HEK293 (cell line): ENCODE results near the gene KRT8.

Experiments
- CTCF ChIA-PET: fragments of 350-600 bp; formaldehyde crosslinking; extraction: SDS; loops from one replicate; lab custom pipeline; 2021; ENCODE audit warnings: antibody characterized with exemption; lab: Yijun Ruan, JAX
- POLR2A ChIA-PET: fragments of 300-600 bp; formaldehyde crosslinking; extraction: SDS; loops from one replicate; lab custom pipeline; 2020; ENCODE audit warnings: antibody characterized with exemption, inconsistent platforms; lab: Yijun Ruan, JAX
- H3K27ac ChIP-seq: fragments of 200-500 bp; sonication (Bioruptor generic); 2 replicates; pipeline ENCODE4 v1.5.1; 2014; ENCODE audit warnings: low read depth, low read length, control low read depth, inconsistent platforms; ENCODE audit errors: extremely low read depth
- H3K36me3 ChIP-seq, 2 experiments: fragments of 200-500 bp in 1 of 2; sonication (Bioruptor generic) in 1 of 2; 1 replicate in 1 of 2; 2 replicates in 1 of 2; pipeline ENCODE4 v1.5.1; 2014 to 2017; ENCODE audit warnings: inconsistent platforms in 2 of 2, low read length in 2 of 2; ENCODE audit not compliant: control insufficient read depth in 2 of 2, insufficient read depth in 1 of 2
- H3K4me1 ChIP-seq: fragments of 200-500 bp; sonication (Bioruptor generic); 2 replicates; pipeline ENCODE4 v1.5.1; 2014; ENCODE audit warnings: mild to moderate bottlenecking, low read length, inconsistent platforms; ENCODE audit not compliant: control insufficient read depth, insufficient read depth
- H3K4me3 ChIP-seq: 2 replicates; pipeline ENCODE4 v1.5.1; 2011; ENCODE audit warnings: low read depth, mild to moderate bottlenecking, control low read depth, low read length, moderate library complexity
- H3K9me3 ChIP-seq: fragments of 200-500 bp; sonication (Bioruptor generic); 2 replicates; pipeline ENCODE4 v1.5.1; 2014; ENCODE audit warnings: low read depth, low read length, inconsistent platforms; ENCODE audit not compliant: control insufficient read depth, insufficient read depth
- CTCF ChIP-seq: fragments of 450-650 bp; formaldehyde crosslinking; IDR thresholded peaks from 2 replicates; pipeline ENCODE4 v1.5.1; 2016; ENCODE audit warnings: missing biosample characterization, missing genetic modification characterization
- GLIS1 ChIP-seq: fragments of 450-650 bp; formaldehyde crosslinking; IDR thresholded peaks from 2 replicates; pipeline ENCODE4 v1.5.1; 2016; ENCODE audit warnings: missing biosample characterization, missing genetic modification characterization
- KLF8 ChIP-seq: fragments of 450-650 bp; formaldehyde crosslinking; IDR thresholded peaks from 2 replicates; pipeline ENCODE4 v1.5.1; 2016; ENCODE audit warnings: missing biosample characterization, missing genetic modification characterization
- OSR2 ChIP-seq: fragments of 450-650 bp; formaldehyde crosslinking; IDR thresholded peaks from 2 replicates; pipeline ENCODE4 v1.5.1; 2016; ENCODE audit warnings: missing biosample characterization, missing genetic modification characterization
- OVOL3 ChIP-seq: fragments of 450-650 bp; formaldehyde crosslinking; IDR thresholded peaks from 2 replicates; pipeline ENCODE4 v1.5.1; 2016; ENCODE audit warnings: missing biosample characterization, missing genetic modification characterization
- PRDM4 ChIP-seq: fragments of 450-650 bp; formaldehyde crosslinking; IDR thresholded peaks from 2 replicates; pipeline ENCODE4 v1.5.1; 2017; ENCODE audit warnings: missing biosample characterization, missing genetic modification characterization
- RBAK ChIP-seq: fragments of 450-650 bp; formaldehyde crosslinking; IDR thresholded peaks from 2 replicates; pipeline ENCODE4 v1.5.1; 2016; ENCODE audit warnings: missing biosample characterization, missing genetic modification characterization
- REST ChIP-seq: fragments of 450-650 bp; formaldehyde crosslinking; IDR thresholded peaks from 2 replicates; pipeline ENCODE4 v1.5.1; 2016; ENCODE audit warnings: missing biosample characterization, missing genetic modification characterization
- SP7 ChIP-seq: fragments of 450-650 bp; formaldehyde crosslinking; IDR thresholded peaks from 2 replicates; pipeline ENCODE4 v1.5.1; 2016; ENCODE audit warnings: missing biosample characterization, missing genetic modification characterization
- ZBTB8A ChIP-seq: fragments of 450-650 bp; formaldehyde crosslinking; IDR thresholded peaks from 2 replicates; pipeline ENCODE4 v1.5.1; 2016; ENCODE audit warnings: missing biosample characterization, missing genetic modification characterization
- ZFP37 ChIP-seq: fragments of 450-650 bp; formaldehyde crosslinking; IDR thresholded peaks from 2 replicates; pipeline ENCODE4 v1.5.1; 2016; ENCODE audit warnings: missing biosample characterization, missing genetic modification characterization
- ZNF121 ChIP-seq: fragments of 450-650 bp; formaldehyde crosslinking; IDR thresholded peaks from 2 replicates; pipeline ENCODE4 v1.5.1; 2016; ENCODE audit warnings: missing biosample characterization, missing genetic modification characterization
- ZNF18 ChIP-seq: fragments of 450-650 bp; formaldehyde crosslinking; IDR thresholded peaks from 2 replicates; pipeline ENCODE4 v1.5.1; 2016; ENCODE audit warnings: missing biosample characterization, missing genetic modification characterization
- ZNF335 ChIP-seq: fragments of 450-650 bp; formaldehyde crosslinking; conservative IDR thresholded peaks from 2 replicates; pipeline ENCODE4 v1.5.1; 2016; ENCODE audit warnings: missing biosample characterization, missing genetic modification characterization
- ZNF391 ChIP-seq: fragments of 450-650 bp; formaldehyde crosslinking; IDR thresholded peaks from 2 replicates; pipeline ENCODE4 v1.5.1; 2016; ENCODE audit warnings: low read depth, missing biosample characterization, missing genetic modification characterization, borderline replicate concordance
- ZNF416 ChIP-seq: fragments of 450-650 bp; formaldehyde crosslinking; IDR thresholded peaks from 2 replicates; pipeline ENCODE4 v1.5.1; 2016; ENCODE audit warnings: missing biosample characterization, missing genetic modification characterization
- ZNF433 ChIP-seq: fragments of 450-650 bp; formaldehyde crosslinking; IDR thresholded peaks from 2 replicates; pipeline ENCODE4 v1.5.1; 2016; ENCODE audit warnings: missing biosample characterization, missing genetic modification characterization, low read depth
- ZNF449 ChIP-seq: fragments of 450-650 bp; formaldehyde crosslinking; IDR thresholded peaks from 2 replicates; pipeline ENCODE4 v1.5.1; 2017; ENCODE audit warnings: missing biosample characterization, mild to moderate bottlenecking, missing genetic modification characterization, moderate library complexity
- ZNF558 ChIP-seq: fragments of 450-650 bp; formaldehyde crosslinking; IDR thresholded peaks from 2 replicates; pipeline ENCODE4 v1.5.1; 2016; ENCODE audit warnings: missing biosample characterization, missing genetic modification characterization
- ZNF571 ChIP-seq: fragments of 450-650 bp; formaldehyde crosslinking; IDR thresholded peaks from 2 replicates; pipeline ENCODE4 v1.5.0; 2017; ENCODE audit warnings: missing biosample characterization, missing genetic modification characterization
- ZNF654 ChIP-seq: fragments of 450-650 bp; formaldehyde crosslinking; IDR thresholded peaks from 2 replicates; pipeline ENCODE4 v1.5.1; 2016; ENCODE audit warnings: low read depth, missing biosample characterization, missing genetic modification characterization
- ZNF692 ChIP-seq: fragments of 450-650 bp; formaldehyde crosslinking; IDR thresholded peaks from 2 replicates; pipeline ENCODE4 v1.5.1; 2016; ENCODE audit warnings: missing biosample characterization, missing genetic modification characterization
- ZSCAN30 ChIP-seq: fragments of 450-650 bp; IDR thresholded peaks from 2 replicates; pipeline ENCODE4 v1.5.1; 2018; ENCODE audit warnings: missing biosample characterization, mild to moderate bottlenecking, missing genetic modification characterization, moderate library complexity

Gene KRT8

GRCh38 chr12:52890417-52890816 is 14.5 kb downstream of the KRT8 start (continued):
- no peak for TF ChIP-seq ZNF18
- TF ChIP-seq ZNF558 (tag by site-specific recombination), result no peak
- TF ChIP-seq OSR2 (tag by site-specific recombination), result no peak
- no peak for TF ChIP-seq ZNF416

- Histone ChIP-seq H3K9me3 (no peaks in the 10 kb centered on the region), H3K36me3 (no peaks in the 10 kb centered on the region), H3K27ac (no peak overlapping the region), H3K4me3 (no peak overlapping the region), H3K4me1 (no peaks in the 10 kb centered on the region)
- POLR2A ChIA-PET, result interaction anchor here (0.6 to 2.8 kb wide), 6 partner anchors 11 to 121 kb away, joined by 3 to 32 read pairs (median 7); partner anchors contain the start of genes EIF4B and KRT8
- CTCF ChIA-PET, result interaction anchor here (0.5 to 9.7 kb wide), 81 partner anchors 10 to 1332 kb away, joined by 3 to 835 read pairs (median 4); partner anchors contain the start of genes KRT18, KRT8, KRT84 and KRT85
- peak; percentile 24; the same call in 1 of the 2 replicates for TF ChIP-seq ZBTB8A
- TF ChIP-seq OVOL3, result no peak
- TF ChIP-seq SP7 (tag by site-specific recombination), result peak; percentile 36; the same call in 1 of the 2 replicates
- 0 out of 2 replicates have a peak, but pooled peaks have one; percentile 48 for TF ChIP-seq ZNF391 (tag by site-specific recombination)
- TF ChIP-seq ZNF335 (tag by site-specific recombination), result peak; percentile 67
- peak; percentile 80 for TF ChIP-seq PRDM4 (tag by site-specific recombination)
- TF ChIP-seq CTCF, result peak; percentile 75
- no peak for TF ChIP-seq ZNF433 (tag by site-specific recombination)
- TF ChIP-seq ZNF449 (tag by site-specific recombination), result 0 out of 2 replicates have a peak, but pooled peaks have one; percentile 21
- no peak for TF ChIP-seq REST (tag by site-specific recombination)
- peak; percentile 28; the same call in 1 of the 2 replicates for TF ChIP-seq GLIS1 (tag by site-specific recombination)
- peak; percentile 87 for TF ChIP-seq ZSCAN30
- TF ChIP-seq ZNF571, result no peak
- TF ChIP-seq KLF8 (tag by site-specific recombination), result peak; percentile 53; the same call in 1 of the 2 replicates
- peak; percentile 100 for TF ChIP-seq ZNF121
- TF ChIP-seq ZNF654, result peak; percentile 83
- 0 out of 2 replicates have a peak, but pooled peaks have one; percentile 31 for TF ChIP-seq ZNF692 (tag by site-specific recombination)
- TF ChIP-seq RBAK (tag by site-specific recombination), result no peak
- TF ChIP-seq ZFP37 (tag by site-specific recombination), result peak; percentile 51; the same call in 1 of the 2 replicates
Measured at GRCh38 chr12:52884526-52885293, 20.2 kb downstream of the KRT8 start.
